ENCODE results near the gene SMYD3. TPM values are rescaled to one million over a fixed set of nuclear protein-coding genes. Genes with fewer than 3 reads are reported as not detected.

SMYD3 gene
- total and polyA plus RNA-seq, 2 donors (not counting 3 experiments of a cell fraction or from before 2014, with no cell fraction given) = 16.0 to 32.1 TPM

DNA sequence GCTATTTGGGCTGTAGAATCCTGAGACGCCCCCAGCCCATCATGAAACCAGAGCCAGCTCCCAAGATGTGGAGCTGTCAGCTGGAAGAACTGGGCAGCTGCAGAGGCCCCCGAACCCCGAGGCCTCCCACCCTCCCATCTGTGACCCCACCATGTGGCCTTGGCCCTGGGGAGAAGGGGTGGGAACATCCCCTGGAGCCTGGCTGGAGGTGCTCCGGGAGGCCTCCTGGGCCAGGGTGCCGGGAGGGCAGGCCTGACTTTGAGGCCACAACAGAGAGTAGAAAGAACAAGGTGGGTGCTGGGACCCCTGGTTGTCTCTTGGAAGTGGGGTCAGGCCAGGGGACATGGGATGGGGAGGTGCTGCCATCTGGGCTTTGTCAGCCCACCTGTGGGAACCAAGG lies 6.0 kb upstream of the SMYD3 start:
- no peak for TF ChIP-seq EZH2 (IDR thresholded peaks at IDR 0.05; ENCODE audit: borderline replicate concordance, low read depth, low read length, severe bottlenecking)
- TF ChIP-seq POLR2AphosphoS5 (IDR thresholded peaks at IDR 0.05; ENCODE audit: insufficient read depth, low read depth, low read length) = no peak
- no peak for TF ChIP-seq POLR2A (IDR thresholded peaks at IDR 0.05; ENCODE audit: low read depth, low read length)
- TF ChIP-seq GATA2 (IDR thresholded peaks at IDR 0.05; ENCODE audit: insufficient read depth, insufficient read length, low read depth, low read length) = no peak
- TF ChIP-seq, protein P1, sequence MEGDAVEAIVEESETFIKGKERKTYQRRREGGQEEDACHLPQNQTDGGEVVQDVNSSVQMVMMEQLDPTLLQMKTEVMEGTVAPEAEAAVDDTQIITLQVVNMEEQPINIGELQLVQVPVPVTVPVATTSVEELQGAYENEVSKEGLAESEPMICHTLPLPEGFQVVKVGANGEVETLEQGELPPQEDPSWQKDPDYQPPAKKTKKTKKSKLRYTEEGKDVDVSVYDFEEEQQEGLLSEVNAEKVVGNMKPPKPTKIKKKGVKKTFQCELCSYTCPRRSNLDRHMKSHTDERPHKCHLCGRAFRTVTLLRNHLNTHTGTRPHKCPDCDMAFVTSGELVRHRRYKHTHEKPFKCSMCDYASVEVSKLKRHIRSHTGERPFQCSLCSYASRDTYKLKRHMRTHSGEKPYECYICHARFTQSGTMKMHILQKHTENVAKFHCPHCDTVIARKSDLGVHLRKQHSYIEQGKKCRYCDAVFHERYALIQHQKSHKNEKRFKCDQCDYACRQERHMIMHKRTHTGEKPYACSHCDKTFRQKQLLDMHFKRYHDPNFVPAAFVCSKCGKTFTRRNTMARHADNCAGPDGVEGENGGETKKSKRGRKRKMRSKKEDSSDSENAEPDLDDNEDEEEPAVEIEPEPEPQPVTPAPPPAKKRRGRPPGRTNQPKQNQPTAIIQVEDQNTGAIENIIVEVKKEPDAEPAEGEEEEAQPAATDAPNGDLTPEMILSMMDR (IDR thresholded peaks at IDR 0.05; ENCODE audit: extremely low read depth in 1 of 2, insufficient read depth in 1 of 2, low read depth in 1 of 2, low read length in 2 of 2) = no peak
- TF ChIP-seq MYC (IDR thresholded peaks at IDR 0.05; ENCODE audit: low read depth, low read length) = no peak
- TF ChIP-seq, protein P2, sequence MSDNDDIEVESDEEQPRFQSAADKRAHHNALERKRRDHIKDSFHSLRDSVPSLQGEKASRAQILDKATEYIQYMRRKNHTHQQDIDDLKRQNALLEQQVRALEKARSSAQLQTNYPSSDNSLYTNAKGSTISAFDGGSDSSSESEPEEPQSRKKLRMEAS (IDR thresholded peaks at IDR 0.05; ENCODE audit: insufficient read depth, insufficient read length) = no peak
- TF ChIP-seq JUN (IDR thresholded peaks at IDR 0.05; ENCODE audit: borderline replicate concordance, insufficient read depth, insufficient read length, low read depth) = no peak
- TF ChIP-seq FOS (IDR thresholded peaks at IDR 0.05; ENCODE audit: borderline replicate concordance, insufficient read depth, low read length) = no peak
- DNase-seq (ENCODE audit: low read depth, low spot score) = no peak
- no peak overlapping the region for H2AFZ ChIP-seq (ENCODE audit: low read depth, low read length)
- no peak overlapping the region for H3K9ac ChIP-seq (replicated peaks; ENCODE audit: extremely low read depth, insufficient read depth, low read length)
- peaks cover 4% of the 10 kb centered on the region for H3K9me3 ChIP-seq (replicated peaks; ENCODE audit: control insufficient read depth, insufficient read depth, low read length)
- no peak overlapping the region for H3K27ac ChIP-seq (ENCODE audit: insufficient read depth, low read depth, low read length)
- POLR2A ChIA-PET = no interaction called here
- H3K27me3 ChIP-seq (ENCODE audit: control insufficient read depth in 2 of 2, insufficient read depth in 2 of 2, low read length in 2 of 2) = no peaks in the 10 kb centered on the region
- BruUV-seq (replicated peaks) = no TSS peak
- no peaks in the 10 kb centered on the region for H3K4me1 ChIP-seq (ENCODE audit: control insufficient read depth, extremely low read depth, insufficient read depth, low read length)
- intact Hi-C loops (cut with micrococcal nuclease) (no loop called here), dilution Hi-C loops (cut with MboI; ENCODE audit: extremely low pct_ligation_motif_present, low sequenced_read_pairs) (no loop called here)
- H3K4me3 ChIP-seq (replicated peaks in 1 of 3; ENCODE audit: insufficient read depth in 1 of 3, low read depth in 1 of 3, low read length in 3 of 3) = no peak overlapping the region
- FAIRE-seq = no peak
- H3K4me2 ChIP-seq (ENCODE audit: insufficient read depth, low read length) = no peak overlapping the region
- H3K9me1 ChIP-seq (replicated peaks; ENCODE audit: control insufficient read depth, extremely low read depth, insufficient read depth, low read length) = no peaks in the 10 kb centered on the region
- CTCF ChIA-PET = interaction anchor here (1.4 kb wide), 1 partner anchor 15 kb away, joined by 4 read pairs; no protein-coding TSS in a partner anchor
- H3K36me3 ChIP-seq (ENCODE audit: control insufficient read depth in 2 of 2, extremely low read depth in 1 of 2, insufficient read depth in 2 of 2, low read length in 2 of 2) = no peaks in the 10 kb centered on the region
- H4K20me1 ChIP-seq (replicated peaks; ENCODE audit: control insufficient read depth, extremely low read depth, insufficient read depth, low read length) = no peaks in the 10 kb centered on the region
- H3K79me2 ChIP-seq (ENCODE audit: control insufficient read depth, insufficient read depth, low read length) = no peaks in the 10 kb centered on the region
